Omental fat pad (tissue), 4 donors: ENCODE data around the gene JPH3. TPM values are rescaled to one million over a fixed set of nuclear protein-coding genes. Genes with fewer than 3 reads are reported as not detected.
"Not testable (repeated sequence)": the region's sequence is repeated elsewhere in the genome, so short reads cannot be mapped to it uniquely, and the experiment has no call there.

Source experiments
- ATAC-seq: fragments of 150-250 bp; one replicate; pipeline ENCODE4 v1.9.1; 2016; ENCODE audit warnings: mild to moderate bottlenecking, moderate library complexity; ENCODE audit not compliant: low FRiP score
- DNase-seq: peaks from one replicate; pipeline ENCODE4 v3.0.0-alpha.2; 2019; ENCODE audit warnings: low spot score
- total RNA-seq, 4 donors: library from RNA; depleted of rRNA; stranded (reverse); fragments of >200 nt; gene quantifications; one replicate each; pipeline ENCODE4 v1.1.0, GENCODE V29; 2016
- TF ChIP-seq, protein P1 (sequence below), 3 donors: fragments of 450-650 bp; IDR thresholded peaks; one replicate each; pipeline ENCODE4 v1.5.1; 2016 to 2017; ENCODE audit warnings: antibody characterized with exemption in 3 of 3, mild to moderate bottlenecking in 3 of 3, moderate library complexity in 2 of 3

The JPH3 gene
- total RNA-seq, 4 donors from 2014 or later, result 0.32 TPM; not detected in 3

DNA sequence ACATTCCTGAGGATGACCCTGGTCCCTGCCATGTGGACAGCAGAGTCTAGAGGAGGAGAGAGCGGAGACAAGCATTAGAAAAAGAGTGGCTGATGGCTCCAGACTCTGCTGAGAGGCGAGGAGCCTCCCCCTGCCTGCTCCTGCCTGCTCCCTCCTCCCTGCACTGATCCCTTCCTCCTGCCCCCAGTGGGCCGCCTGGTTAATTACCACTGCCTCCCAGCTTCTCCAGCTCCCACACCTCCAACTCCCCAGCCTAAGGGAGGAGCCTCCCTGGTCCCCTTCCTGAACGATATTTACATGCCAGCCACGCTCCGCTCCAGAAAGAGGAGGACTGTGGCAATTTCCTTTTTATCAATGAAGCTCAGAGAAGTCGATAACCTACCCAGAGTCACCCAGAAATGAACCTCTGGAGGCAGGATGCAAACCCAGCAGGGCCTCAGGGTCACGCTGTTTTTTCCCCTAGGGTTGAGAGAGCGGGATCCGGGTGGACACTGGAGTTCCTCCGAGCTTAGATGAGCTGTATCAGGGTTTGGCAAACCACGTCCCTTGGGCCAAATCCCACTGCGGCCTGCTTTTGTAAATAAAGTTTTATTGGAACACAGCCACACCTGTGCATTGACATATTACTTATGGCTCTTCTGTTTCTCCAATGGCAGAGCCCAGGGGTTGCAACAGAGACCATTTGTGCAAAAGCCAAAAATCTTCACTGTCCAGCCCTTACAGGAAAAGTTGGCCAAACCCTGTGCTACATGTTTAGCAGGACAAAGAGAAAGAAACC, 27.1 kb upstream of the JPH3 start:
- DNase-seq, result no peak
- TF ChIP-seq, protein P1, sequence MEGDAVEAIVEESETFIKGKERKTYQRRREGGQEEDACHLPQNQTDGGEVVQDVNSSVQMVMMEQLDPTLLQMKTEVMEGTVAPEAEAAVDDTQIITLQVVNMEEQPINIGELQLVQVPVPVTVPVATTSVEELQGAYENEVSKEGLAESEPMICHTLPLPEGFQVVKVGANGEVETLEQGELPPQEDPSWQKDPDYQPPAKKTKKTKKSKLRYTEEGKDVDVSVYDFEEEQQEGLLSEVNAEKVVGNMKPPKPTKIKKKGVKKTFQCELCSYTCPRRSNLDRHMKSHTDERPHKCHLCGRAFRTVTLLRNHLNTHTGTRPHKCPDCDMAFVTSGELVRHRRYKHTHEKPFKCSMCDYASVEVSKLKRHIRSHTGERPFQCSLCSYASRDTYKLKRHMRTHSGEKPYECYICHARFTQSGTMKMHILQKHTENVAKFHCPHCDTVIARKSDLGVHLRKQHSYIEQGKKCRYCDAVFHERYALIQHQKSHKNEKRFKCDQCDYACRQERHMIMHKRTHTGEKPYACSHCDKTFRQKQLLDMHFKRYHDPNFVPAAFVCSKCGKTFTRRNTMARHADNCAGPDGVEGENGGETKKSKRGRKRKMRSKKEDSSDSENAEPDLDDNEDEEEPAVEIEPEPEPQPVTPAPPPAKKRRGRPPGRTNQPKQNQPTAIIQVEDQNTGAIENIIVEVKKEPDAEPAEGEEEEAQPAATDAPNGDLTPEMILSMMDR (IDR thresholded peaks at IDR 0.05), result no peak
- peak; percentile 25 for ATAC-seq

DNA sequence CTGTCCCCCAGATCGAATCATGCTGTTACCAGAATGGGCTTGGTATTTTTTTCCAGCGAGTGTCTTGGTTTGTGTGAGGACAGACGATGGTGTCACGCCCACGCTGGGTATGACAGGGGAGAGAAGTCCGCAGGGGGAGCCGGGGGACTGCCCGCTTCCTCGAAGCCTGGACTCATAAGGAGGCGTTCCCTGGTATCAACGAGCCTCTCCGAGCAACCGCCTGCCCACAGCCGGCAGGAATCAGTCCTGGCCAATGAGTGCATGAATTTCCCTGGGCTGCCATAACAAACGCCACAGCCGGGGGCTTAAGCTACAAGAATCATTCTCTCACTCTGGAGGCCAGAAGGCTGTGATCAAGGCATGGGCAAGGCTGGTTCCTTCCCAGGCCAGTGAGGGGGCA, 26.1 kb upstream of the JPH3 start:
- no peak for DNase-seq
- no peak for ATAC-seq
- TF ChIP-seq, protein P1 (IDR thresholded peaks at IDR 0.05), result no peak

DNA sequence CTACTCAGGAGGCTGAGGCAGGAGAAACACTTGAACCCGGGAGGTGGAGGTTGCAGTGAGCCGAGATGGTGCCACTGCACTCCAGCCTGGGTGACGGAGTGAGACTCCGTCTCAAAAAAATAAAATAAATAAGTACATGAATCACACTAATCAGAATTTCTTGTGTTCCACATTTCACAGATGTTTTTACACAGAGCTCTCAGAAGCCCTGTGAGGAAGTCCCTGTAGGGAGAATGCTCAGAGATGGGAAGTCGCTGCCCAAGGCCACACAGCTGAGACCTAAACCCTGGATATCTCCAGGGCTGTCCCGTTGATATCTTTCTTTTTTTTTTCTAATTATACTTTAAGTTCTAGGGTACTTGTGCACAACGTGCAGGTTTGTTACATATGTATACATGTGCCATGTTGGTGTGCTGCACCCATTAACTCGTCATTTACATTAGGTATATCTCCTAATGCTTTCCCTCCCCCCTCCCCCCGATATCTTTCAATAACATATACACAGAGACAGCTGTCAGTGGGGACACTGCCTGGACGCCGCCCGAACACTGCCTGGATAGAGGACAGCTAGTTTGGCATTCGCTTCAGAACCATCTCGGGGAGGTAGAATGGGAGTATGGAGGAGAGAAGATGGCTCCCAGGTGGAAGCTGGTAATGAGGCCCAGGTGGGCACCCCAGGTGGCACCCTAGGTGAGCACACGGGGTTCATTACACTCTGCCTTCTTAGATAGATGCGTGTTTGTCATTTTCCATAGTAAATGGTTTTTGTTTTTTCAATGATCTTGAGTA, 24.0 kb upstream of the JPH3 start:
- DNase-seq, ATAC-seq: not testable (repeated sequence)

DNA sequence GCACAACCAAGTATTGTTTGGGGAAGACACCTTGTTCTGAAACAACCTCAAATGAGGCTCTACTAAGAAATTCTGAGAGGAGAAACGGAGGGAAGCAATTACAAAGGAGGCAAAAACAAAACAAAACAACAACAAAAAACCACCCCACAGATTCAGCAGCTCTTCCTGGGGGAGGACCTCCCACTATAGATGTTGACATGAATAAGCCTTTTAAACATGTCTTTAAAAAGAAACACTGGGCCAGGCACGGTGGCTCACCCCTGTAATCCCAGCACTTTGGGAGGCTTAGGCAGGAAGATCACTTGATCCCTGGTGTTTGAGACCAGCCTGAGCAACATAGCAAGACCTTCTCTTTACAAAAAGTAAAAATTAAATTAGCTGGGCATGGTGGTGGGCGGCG, 22.6 kb upstream of the JPH3 start:
- no peak for DNase-seq
- no peak for ATAC-seq
- TF ChIP-seq, protein P1 (IDR thresholded peaks at IDR 0.05), result no peak

DNA sequence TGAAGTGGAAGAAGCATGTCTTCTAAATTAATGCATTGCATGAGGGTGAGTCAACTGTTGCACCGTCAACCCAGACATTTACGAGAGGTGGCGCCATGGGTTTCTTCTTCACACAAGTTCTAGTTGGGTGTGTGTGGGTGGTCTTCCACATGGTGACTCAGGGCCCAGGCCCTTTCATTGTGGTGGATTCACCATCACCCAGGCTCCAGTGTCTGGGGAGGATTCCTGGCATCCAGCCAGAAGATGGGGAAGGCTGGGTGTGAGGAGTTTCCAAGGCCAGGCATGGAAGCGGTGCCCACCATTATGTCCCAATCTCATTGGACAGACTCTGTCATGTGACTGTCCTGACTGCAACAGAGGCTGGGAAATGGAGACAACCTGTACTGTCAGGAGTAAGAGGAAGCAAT, 21.4 kb upstream of the JPH3 start:
- TF ChIP-seq, protein P1 (IDR thresholded peaks at IDR 0.05), result no peak

DNA sequence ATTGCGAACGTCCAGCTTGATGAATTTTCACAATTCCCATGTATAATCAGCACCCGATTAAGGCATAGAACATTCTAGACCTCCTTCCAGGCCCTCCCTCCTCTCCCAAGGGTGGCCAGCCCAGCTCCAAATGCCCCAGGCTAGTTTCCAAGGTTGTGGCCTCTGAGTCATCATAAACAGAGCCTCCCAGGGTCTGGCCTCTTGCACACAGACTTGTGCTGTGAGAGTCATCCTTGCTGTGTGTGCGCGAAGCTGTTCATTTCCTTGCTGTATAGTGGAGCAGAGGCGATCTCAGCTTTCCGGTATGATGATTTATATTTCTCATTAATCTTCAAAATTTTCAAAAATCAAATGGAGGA, 20.5 kb upstream of the JPH3 start:
- TF ChIP-seq, protein P1 (IDR thresholded peaks at IDR 0.05), result no peak
- peak; percentile 75 for DNase-seq
- peak; percentile 94 for ATAC-seq

More for the DNA sequence above, 21.4 kb upstream of the JPH3 start:
- no peak for ATAC-seq
- no peak for DNase-seq

DNA sequence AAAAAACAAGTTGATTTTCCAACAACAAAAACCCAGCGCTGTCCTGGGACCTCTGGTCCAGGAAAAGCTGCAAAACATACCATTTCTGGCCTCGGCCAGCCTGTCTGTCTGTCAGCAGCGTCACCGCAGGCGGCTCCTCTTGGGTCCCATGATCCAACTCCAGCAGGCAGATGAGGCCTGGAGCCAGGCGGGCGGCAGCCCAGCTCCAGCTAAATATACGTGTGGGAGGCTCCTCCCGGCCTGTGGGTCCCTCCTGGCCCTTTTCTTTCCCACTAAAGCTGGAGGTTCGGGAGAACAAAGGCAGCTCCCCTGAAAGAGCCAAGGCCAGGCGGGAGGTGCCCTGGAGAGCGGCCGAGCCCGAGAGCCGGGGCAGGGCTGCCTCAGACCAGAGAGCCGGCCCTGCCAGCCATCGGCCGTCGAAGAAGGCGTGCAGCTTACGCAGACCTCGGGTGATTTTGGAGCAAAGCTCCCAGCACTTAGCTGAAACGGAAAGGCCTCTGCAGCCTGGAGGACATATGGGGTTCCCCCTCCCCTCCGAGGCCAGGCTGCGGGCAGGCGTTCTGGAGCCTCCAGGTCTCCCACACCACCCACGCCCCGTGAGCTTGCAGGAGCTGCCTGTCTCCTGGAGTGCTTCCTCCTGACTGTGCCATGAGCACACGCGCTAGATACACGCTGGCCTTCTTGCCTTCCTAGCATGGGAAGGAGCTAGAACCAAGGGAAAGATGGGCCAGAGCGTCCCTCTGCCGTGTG, 19.9 kb upstream of the JPH3 start:
- DNase-seq (no peak), ATAC-seq (peak; percentile 79)
- TF ChIP-seq, protein P1 (IDR thresholded peaks at IDR 0.05), result no peak
